NCI-H2171 (cell line): ENCODE measurements around the gene TMPO.
A peak's percentile ranks its signal among the peaks of the same experiment; 100 is the strongest.
"Not testable (repeated sequence)": the region's sequence is repeated elsewhere in the genome, so short reads cannot be mapped to it uniquely, and the experiment has no call there.

Experiments used
- DNase-seq: peaks from one replicate; lab custom pipeline; 2025; lab: John Stamatoyannopoulos, UW

TMPO gene

DNA sequence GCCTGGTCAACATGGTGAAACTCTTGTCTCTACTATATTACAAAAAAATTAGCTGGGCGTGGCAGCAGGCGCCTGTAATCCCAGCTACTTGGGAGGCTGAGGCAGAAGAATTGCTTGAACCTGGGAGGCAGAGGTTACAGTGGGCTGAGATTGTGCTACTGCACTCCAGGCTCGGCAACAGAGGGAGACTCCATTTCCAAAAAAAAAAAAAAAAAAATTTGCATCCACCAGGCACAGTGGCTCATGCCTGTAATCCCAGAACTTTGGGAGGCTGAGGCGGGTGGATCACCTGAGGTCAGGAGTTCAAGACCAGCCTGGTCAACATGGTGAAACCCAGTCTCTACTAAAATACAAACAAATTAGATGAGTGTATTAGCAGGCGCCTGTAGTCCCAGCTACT lies 3.6 kb upstream of the TMPO start:
- not testable (repeated sequence) for DNase-seq

GRCh38 chr12:98513379-98514322 lies 1.7 kb upstream of the TMPO start:
- no peak for DNase-seq

DNA sequence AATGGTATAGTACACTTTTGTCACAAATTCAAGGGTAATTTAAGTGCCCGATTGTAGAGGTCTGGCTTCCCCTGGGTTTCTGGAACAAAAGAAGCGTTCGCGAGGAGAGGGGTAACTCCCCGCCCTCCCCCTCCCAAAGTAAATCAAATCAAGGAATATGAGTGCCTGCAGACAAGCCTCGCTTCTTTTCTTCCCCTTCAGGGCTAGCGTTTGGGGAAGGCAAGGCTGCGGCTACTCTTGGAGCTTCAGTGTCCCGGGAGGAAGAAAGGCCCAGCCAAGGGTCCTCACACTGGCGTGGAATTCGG lies 456 bp upstream of the TMPO start:
- no peak for DNase-seq

- DNase-seq, result peak; percentile 95
These were observed 902 bp downstream of the TMPO start for GRCh38 chr12:98516111-98516873.

GRCh38 chr12:98519257-98519907 lies 4.0 kb downstream of the TMPO start:
- DNase-seq, result no peak

DNA sequence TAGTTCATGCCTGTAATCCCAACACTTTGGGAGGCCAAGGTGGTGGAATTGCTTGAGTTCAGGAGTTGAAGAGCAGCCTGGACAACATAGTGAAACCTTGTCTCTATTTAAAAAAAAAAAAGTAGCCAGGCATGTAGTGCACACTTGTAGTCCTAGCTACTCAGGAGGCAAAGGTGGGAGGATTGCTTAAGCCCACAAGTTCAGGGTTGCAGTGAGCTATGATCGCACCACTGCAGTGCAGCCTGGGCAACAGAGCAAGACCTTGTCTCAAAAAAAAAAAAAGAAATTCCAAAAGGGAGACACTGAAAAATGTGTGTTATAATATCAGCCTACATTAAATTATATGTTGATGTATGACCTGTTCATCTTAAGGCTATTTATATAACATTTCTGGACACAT lies 14.7 kb downstream of the TMPO start:
- DNase-seq, result no peak

GRCh38 chr12:98532687-98533304 lies 17.4 kb downstream of the TMPO start:
- peak; percentile 18 for DNase-seq

- DNase-seq, result no peak
These were observed 18.4 kb downstream of the TMPO start for GRCh38 chr12:98533723-98534251.

- DNase-seq, result no peak
These were observed 22.6 kb downstream of the TMPO start for GRCh38 chr12:98538031-98538430.

DNA sequence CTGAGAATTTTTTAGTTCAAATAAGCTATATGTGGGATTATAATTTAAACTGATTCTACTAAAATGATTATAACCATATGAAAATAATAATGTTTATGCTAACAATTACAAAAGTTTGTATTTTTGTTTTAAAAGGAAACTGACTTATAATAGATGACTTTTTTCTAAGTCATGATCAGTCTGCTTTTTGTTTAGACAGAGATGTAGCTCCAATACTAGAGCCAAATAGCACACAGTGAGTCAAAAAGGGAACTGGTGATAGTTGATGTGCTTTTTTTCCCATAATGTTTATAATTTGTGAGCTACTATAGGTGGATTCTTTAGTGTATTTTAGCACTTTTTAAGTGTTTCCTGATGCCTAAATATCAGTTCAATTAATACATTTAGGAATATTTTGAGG lies 28.3 kb downstream of the TMPO start:
- no peak for DNase-seq

- no peak for DNase-seq
These were observed 29.4 kb downstream of the TMPO start for GRCh38 chr12:98544751-98545150.

DNA sequence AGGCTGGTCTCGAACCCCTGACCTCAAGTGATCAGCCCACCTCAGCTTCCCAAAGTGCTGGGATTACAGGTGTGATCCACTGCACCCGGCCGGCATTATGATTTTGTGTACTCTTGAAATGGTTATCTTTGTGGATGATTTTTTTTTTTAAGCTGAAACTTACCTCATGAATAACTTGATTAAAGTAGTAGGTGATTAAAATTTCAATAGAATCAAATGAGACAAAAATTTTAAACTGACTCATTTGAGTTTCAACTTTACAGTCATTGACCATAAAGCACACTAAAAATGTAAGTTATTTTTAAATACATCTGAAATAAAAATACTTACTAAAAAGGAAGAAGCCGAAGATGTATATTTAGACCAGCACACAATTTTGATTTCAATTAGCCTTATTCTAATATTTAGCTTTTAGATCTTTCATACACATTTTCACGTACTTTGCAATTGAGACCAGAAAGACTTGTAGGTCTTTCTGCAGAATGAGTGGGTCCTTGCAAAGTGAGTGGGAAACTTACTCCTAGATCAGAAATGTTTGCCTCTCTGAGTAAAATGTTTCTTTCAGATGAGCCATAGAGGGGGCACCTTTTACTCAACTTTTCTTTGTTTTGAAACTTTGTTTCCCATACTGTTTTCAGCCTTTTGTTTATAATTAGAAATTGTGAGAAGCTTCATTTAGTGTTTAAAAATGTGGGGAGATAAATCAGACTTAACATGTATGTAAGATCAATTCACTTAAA lies 34.2 kb downstream of the TMPO start:
- no peak for DNase-seq

DNA sequence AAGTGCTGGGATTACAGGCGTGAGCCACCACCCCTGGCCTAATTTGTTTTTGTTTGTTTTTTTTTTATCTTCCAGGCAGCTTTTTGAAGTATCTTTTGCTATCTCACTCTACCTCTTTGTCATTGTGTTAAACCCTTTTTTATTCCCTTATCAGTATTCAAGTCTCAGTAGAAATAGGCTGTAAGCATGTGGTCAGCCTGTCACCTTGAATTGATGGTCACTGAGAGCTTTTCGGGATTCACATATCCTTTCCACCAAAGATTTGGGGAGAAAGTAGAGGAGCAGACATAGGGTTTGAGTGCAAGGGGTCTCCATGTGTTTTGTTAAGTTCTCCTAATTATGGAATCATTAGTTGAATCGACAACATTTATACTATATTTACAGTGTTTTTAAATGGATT lies 36.4 kb downstream of the TMPO start:
- no peak for DNase-seq

- not testable (repeated sequence) for DNase-seq
These were observed 42.7 kb downstream of the TMPO start for GRCh38 chr12:98558097-98558496.

DNA sequence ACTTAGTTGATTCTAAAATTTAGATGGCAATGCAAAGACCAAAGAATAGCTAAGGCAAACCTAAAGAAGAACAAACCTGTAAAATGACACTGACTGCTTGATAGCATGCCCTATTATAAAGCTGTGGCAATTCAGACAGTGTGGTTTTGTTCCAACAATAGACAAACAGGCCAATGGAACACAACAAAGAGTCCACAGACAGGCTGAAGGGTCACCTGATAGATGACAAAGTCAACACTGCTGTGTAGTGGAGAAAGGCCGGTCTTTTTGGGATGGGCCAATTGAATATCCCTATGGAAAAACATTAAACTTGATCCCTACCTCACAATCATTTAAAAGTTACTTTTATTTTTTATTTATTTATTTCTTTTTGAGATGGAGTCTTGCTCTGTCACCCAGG lies 44.3 kb downstream of the TMPO start:
- DNase-seq, result no peak

DNA sequence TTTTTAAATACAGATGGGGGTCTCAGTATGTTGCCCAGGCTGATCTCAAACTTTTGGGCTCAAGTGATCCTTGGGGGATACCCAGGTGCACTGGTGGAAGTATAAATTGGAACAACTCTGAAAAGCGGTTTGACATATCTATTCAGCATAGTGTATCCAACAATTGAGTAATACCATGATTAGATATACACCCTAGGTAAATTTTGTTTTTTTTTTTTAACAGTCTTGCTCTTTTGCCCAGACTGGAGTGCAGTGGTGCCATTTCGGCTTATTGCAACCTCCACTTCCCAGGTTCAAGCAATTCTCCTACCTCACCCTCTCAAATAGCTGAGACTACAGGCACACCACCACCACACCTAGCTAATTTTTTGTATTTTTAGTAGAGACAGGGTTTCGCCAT lies 46.5 kb downstream of the TMPO start:
- no peak for DNase-seq

DNA sequence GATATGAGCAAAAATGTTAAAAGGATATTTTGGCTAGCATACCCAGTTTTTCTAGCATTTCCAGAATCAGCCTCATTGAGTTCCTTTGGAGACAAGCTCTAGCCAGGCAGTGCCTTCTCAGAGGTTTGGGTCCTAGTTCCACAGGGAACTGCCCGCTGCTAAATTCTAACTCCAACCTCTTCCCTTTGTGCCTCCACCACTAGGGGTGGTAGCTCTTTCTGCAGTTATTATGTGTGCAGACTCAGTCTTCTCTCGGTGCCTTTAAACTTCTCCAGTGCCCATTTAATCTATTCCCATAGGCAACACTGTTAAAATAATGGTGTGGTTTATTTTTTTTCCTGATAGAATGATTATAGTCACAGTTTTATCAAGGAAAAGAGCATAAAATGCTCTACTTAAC lies 56.6 kb downstream of the TMPO start:
- no peak for DNase-seq

DNA sequence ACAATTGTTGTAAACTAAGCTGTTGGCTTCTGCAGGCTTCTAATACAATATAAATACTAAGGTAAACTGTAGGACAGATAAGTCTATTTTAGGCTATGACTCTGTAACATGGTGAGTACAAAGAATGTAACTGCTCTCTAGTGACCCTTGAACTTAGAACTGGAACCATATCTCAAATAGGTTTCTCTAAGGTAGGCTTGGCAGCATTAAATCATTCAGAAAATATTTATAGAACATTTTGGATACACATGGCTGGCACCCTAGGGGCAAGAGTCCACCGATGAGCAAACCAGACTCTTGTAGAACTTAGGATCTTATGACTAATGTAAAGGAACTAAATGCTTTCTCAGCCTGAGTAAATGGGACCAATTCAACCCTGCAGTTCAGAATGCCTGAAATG lies 58.7 kb downstream of the TMPO start:
- no peak for DNase-seq

GRCh38 chr12:98575013-98575412 lies 59.6 kb downstream of the TMPO start:
- no peak for DNase-seq

- not testable (repeated sequence) for DNase-seq
These were observed 61.4 kb downstream of the TMPO start for GRCh38 chr12:98576795-98577194.

DNA sequence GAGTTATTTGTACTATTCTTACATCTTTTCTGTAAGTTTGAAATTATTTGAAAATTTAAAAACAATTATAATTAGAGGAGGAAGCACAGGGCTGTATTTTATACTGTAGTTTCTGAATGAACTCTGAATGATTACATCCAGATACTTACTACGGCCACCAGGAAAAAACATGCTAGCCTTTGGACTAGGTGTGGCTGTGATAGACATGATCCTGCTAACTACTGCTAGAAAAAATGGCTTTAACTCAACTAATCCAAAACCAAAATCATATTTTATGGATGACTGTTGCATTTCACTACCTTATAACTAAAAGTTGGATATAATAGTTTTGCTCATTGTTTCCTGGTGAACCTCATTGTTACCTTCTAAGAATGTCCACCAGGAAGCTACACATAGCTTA lies 63.0 kb downstream of the TMPO start:
- no peak for DNase-seq
